K562 (cell line): ENCODE data around the gene IARS2. TPM values are rescaled to one million over a fixed set of nuclear protein-coding genes. Genes with fewer than 3 reads are reported as not detected.

Source experiments
- ARID1B ChIP-seq: fragments of 450-650 bp; IDR thresholded peaks from 2 replicates; pipeline ENCODE4 v1.6.1; 2016; ENCODE audit warnings: antibody characterized with exemption, mild to moderate bottlenecking, inconsistent platforms
- BCL6 ChIP-seq: fragments of 250-450 bp; sonication (Bioruptor Pico); IDR thresholded peaks from 2 replicates; pipeline ENCODE4 v1.4.0; 2020
- BHLHE40 ChIP-seq: IDR thresholded peaks from 2 replicates; pipeline ENCODE4 v1.6.1; 2011; ENCODE audit warnings: low read length, improper control_type of control experiment
- ESRRB ChIP-seq: fragments of 250-450 bp; sonication (Bioruptor Pico); IDR thresholded peaks from 2 replicates; pipeline ENCODE4 v1.5.0; 2020; ENCODE audit warnings: mild to moderate bottlenecking, moderate library complexity, borderline replicate concordance
- HNRNPUL1 ChIP-seq: fragments of 200-400 bp; formaldehyde crosslinking; IDR thresholded peaks from 2 replicates; pipeline ENCODE4 v1.6.1; 2017; ENCODE audit warnings: low read length
- MYNN ChIP-seq, 2 experiments: sonication (generic); formaldehyde crosslinking in 1 of 2; IDR thresholded peaks; 2 replicates each; pipeline versions ENCODE4 v1.5.0 to v1.6.1; 2016 to 2020; ENCODE audit warnings: antibody characterized with exemption in 1 of 2, missing genetic modification reagents in 1 of 2
- NELFE ChIP-seq: IDR thresholded peaks from 2 replicates; pipeline ENCODE4 v1.6.1; 2011; ENCODE audit warnings: mild to moderate bottlenecking; ENCODE audit not compliant: insufficient read depth, insufficient read length
- NR2C1 ChIP-seq, 2 experiments: fragments of 450-650 bp; IDR thresholded peaks; 2 replicates each; pipeline ENCODE4 v1.6.1; 2017; ENCODE audit warnings: mild to moderate bottlenecking in 2 of 2, antibody characterized with exemption in 1 of 2, inconsistent platforms in 1 of 2, missing compliant biosample characterization in 1 of 2, missing genetic modification characterization in 1 of 2
- NR2C2 ChIP-seq, 2 experiments: fragments of 200-800 bp in 1 of 2; sonication (Bioruptor generic) in 1 of 2; sonication (generic) in 1 of 2; formaldehyde crosslinking in 1 of 2; IDR thresholded peaks; 2 replicates each; pipeline versions ENCODE4 v1.6.1 to v1.8.0; 2016 to 2022; ENCODE audit warnings: mild to moderate bottlenecking in 1 of 2, missing compliant biosample characterization in 1 of 2, missing genetic modification characterization in 1 of 2, missing genetic modification reagents in 1 of 2
- PCBP2 ChIP-seq: fragments of 200-400 bp; formaldehyde crosslinking; IDR thresholded peaks from 2 replicates; pipeline ENCODE4 v1.6.1; 2018; ENCODE audit warnings: low read length, low read depth, mild to moderate bottlenecking, moderate library complexity; ENCODE audit not compliant: poor library complexity, severe bottlenecking
- RBBP5 ChIP-seq: fragments of 200-600 bp; sonication (generic); IDR thresholded peaks from 2 replicates; pipeline ENCODE4 v1.6.1; 2012; ENCODE audit warnings: borderline replicate concordance, mild to moderate bottlenecking, low read length, control low read depth, inconsistent platforms; ENCODE audit not compliant: insufficient read depth, poor library complexity, severe bottlenecking
- SIRT6 ChIP-seq: IDR thresholded peaks from one replicate; pipeline ENCODE4 v1.6.1; 2012; ENCODE audit warnings: low read depth, mild to moderate bottlenecking, control low read depth, inconsistent platforms, low read length, moderate library complexity
- SMAD1 ChIP-seq: fragments of 150-350 bp; IDR thresholded peaks from 2 replicates; pipeline ENCODE4 v1.6.1; 2014; ENCODE audit warnings: low read length, low read depth; ENCODE audit not compliant: partially characterized antibody
- SMAD2 ChIP-seq: fragments of 150-350 bp; IDR thresholded peaks from 2 replicates; pipeline ENCODE4 v1.6.1; 2014; ENCODE audit warnings: low read depth, mild to moderate bottlenecking, low read length
- SRSF7 ChIP-seq: fragments of 200-400 bp; formaldehyde crosslinking; optimal IDR thresholded peaks from 2 replicates; pipeline ENCODE3; 2017; ENCODE audit warnings: mild to moderate bottlenecking, low read depth, low read length
- ZEB2 ChIP-seq: fragments of 450-650 bp; IDR thresholded peaks from 2 replicates; pipeline ENCODE4 v1.6.1; 2016
- ZFP30 ChIP-seq: fragments of 250-450 bp; sonication (Bioruptor Pico); IDR thresholded peaks from 2 replicates; pipeline ENCODE4 v1.8.0; 2022; ENCODE audit warnings: moderate library complexity, mild to moderate bottlenecking, inconsistent platforms, borderline replicate concordance
- ZNF699 ChIP-seq: fragments of 250-450 bp; sonication (Bioruptor Pico); IDR thresholded peaks from 2 replicates; pipeline ENCODE4 v1.8.0; 2021; ENCODE audit warnings: mild to moderate bottlenecking, moderate library complexity; ENCODE audit not compliant: insufficient replicate concordance
- polyA plus RNA-seq, 8 experiments: library from polyadenylated mRNA; depleted of rRNA in 4 of 8; stranded (reverse) in 5 of 8; unstranded in 3 of 8; fragments of >200 nt; fragmentation: Nextera tagmentation in 2 of 8; fragmentation: Illumina TruSeq in 1 of 8; extraction: Ambion mirVana in 2 of 8; extraction: Trizol in 1 of 8; gene quantifications; 2 replicates each; pipeline versions ENCODE4 v1.2.1 to v1.2.3, GENCODE V29; 2011 to 2014; ENCODE audit warnings: inconsistent platforms in 1 of 8, missing spikeins in 1 of 8
- total RNA-seq, 7 experiments: library from RNA; depleted of rRNA in 6 of 7; stranded (reverse); fragments of >200 nt in 6 of 7; fragmentation: Illumina TruSeq in 2 of 7; extraction: Trizol in 2 of 7; gene quantifications; 2 replicates each; pipeline versions ENCODE4 v1.2.1 to v1.2.3, GENCODE V29; 2011 to 2021; ENCODE audit warnings: low replicate concordance in 1 of 7
- TF ChIP-seq, protein P1 (sequence below): fragments of 450-650 bp; formaldehyde crosslinking; IDR thresholded peaks from 2 replicates; pipeline ENCODE4 v1.4.0; 2022; ENCODE audit warnings: missing genetic modification characterization
- TF ChIP-seq, protein P2 (sequence below): fragments of 250-450 bp; sonication (Bioruptor Pico); IDR thresholded peaks from 2 replicates; pipeline ENCODE4 v1.5.0; 2021; ENCODE audit warnings: mild to moderate bottlenecking, moderate library complexity
- TF ChIP-seq, protein P3 (sequence below): fragments of 250-450 bp; sonication (Bioruptor Pico); IDR thresholded peaks from 2 replicates; pipeline ENCODE4 v1.8.0; 2021; ENCODE audit warnings: mild to moderate bottlenecking, moderate library complexity

IARS2 gene
- total and polyA plus RNA-seq, 9 of the 15 experiments (the other 6 are each of a cell fraction or from before 2014, with no cell fraction given) = 39.6 to 127 (median 93.8) TPM

DNA sequence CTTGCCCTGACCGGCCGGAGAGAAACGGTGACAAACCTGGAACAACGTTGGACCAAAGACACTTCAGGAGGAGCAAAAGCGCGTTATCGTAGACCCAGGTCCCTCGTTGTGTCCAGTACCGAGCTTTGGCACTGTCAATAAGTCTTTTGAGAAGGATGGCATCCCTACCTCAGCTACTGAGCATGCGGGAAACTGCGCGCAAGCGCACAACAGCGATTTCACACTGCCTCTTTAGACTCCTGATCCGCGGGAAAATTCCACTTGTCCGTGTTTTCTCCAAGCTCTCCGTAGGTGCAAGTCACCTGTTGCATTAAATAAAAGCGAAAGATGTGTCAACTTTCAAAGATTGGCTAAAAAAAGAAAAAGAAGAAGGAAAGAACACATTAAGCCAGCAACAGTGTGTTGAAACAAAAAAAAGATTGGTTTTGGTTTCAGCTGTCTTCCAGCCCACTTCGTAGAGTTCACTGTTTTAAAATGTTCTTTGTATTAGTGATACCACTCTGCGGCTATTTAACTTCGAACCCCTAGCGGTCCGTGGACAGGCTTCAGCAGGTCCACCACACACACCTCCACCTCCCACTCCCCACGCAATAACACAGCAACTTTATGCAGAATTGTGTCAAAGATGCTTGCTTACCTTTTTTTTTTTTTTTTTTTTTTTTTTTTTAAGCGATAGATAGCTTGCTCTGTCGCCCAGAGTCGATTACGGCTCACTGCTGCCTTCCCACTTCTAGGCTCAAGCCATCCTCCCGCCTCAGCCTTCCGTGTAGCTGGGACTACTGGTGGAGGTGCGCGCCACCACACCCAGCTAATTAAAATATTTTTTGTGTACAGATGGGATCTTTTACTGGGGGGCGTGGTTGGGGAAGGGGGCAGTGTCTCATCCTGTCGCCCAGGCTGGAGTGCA lies 4.0 kb upstream of the IARS2 start, which contains the start of gene BPNT1 (continued):
- TF ChIP-seq PCBP2 (no peak), NR2C2 (CRISPR knock-in tag; IDR thresholded peaks at IDR 0.05) (0 out of 2 replicates have a peak, but pooled peaks have one; percentile 18), NR2C2 (tag; IDR thresholded peaks at IDR 0.05) (no peak), BCL6 (CRISPR knock-in tag) (no peak), SMAD2 (no peak), ARID1B (peak; percentile 6; the same call in 1 of the 2 replicates), NELFE (no peak), NR2C1 (IDR thresholded peaks at IDR 0.05) (no peak), NR2C1 (tag; IDR thresholded peaks at IDR 0.05) (peak; percentile 14; the same call in 1 of the 2 replicates), SRSF7 (no peak), ZEB2 (peak; percentile 95), RBBP5 (peak; percentile 77), HNRNPUL1 (no peak), BHLHE40 (peak; percentile 23; the same call in 1 of the 2 replicates), MYNN (IDR thresholded peaks at IDR 0.05) (no peak), MYNN (CRISPR knock-in tag; IDR thresholded peaks at IDR 0.05) (no peak), ZNF699 (no peak), ESRRB (CRISPR knock-in tag) (no peak), ZFP30 (CRISPR knock-in tag) (no peak), SMAD1 (no peak), SIRT6 (no peak)
- TF ChIP-seq, protein P1, sequence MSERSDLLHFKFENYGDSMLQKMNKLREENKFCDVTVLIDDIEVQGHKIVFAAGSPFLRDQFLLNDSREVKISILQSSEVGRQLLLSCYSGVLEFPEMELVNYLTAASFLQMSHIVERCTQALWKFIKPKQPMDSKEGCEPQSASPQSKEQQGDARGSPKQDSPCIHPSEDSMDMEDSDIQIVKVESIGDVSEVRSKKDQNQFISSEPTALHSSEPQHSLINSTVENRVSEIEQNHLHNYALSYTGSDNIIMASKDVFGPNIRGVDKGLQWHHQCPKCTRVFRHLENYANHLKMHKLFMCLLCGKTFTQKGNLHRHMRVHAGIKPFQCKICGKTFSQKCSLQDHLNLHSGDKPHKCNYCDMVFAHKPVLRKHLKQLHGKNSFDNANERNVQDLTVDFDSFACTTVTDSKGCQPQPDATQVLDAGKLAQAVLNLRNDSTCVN (CRISPR knock-in tag) = no peak
- TF ChIP-seq, protein P2, sequence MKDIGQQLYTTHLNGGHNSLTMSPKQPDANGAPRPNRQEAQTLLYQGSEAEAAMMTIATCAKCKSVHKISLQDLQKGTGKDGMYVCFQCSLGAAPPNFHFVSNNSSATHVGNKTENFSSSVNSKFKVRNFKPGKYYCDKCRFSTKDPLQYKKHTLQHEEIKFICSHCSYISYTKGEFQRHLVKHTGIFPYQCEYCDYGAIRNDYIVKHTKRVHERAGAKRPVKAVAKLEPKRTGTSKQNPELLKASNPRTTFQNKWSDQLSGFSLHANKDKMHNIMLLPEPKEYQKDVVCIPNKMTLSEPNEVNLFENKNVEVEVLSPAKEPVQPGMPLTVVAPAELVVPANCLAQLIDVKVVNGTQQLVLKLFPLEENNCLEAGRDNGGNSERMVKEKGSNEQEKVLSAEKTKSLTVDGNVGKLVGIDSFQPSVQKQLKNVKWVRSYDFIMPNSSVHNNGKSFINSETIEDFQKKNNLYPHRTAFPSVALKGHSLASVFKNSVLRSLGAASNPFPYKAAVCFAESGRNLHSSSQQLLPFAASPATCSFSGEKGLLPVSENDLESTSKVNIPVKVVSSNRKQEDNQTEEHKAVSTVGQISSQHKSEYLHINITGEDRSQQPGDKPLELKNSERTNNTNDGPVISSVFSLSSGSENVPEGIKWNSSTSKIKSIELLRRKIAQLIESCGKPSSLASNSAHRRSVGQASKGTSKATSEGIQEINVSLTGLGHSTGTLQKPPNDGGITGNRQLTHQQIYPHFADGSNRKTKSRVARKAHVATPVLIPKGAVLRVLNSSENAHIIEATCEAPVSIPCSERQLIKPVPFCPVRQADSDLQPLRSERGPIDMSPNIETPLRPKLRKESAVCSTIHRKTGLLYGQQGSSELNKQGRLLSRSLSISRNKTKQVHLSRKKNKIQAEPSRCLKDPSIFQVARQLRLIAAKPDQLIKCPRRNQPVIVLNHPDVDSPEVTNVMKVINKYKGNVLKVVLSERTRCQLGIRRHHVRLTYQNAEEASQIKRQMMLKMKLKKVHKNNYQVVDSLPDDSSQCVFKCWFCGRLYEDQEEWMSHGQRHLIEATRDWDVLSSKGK (CRISPR knock-in tag) = no peak
- TF ChIP-seq, protein P3, sequence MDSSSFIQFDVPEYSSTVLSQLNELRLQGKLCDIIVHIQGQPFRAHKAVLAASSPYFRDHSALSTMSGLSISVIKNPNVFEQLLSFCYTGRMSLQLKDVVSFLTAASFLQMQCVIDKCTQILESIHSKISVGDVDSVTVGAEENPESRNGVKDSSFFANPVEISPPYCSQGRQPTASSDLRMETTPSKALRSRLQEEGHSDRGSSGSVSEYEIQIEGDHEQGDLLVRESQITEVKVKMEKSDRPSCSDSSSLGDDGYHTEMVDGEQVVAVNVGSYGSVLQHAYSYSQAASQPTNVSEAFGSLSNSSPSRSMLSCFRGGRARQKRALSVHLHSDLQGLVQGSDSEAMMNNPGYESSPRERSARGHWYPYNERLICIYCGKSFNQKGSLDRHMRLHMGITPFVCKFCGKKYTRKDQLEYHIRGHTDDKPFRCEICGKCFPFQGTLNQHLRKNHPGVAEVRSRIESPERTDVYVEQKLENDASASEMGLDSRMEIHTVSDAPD (CRISPR knock-in tag) = no peak
